ENCODE measurements around the gene ASCL1.

ASCL1 gene

DNA sequence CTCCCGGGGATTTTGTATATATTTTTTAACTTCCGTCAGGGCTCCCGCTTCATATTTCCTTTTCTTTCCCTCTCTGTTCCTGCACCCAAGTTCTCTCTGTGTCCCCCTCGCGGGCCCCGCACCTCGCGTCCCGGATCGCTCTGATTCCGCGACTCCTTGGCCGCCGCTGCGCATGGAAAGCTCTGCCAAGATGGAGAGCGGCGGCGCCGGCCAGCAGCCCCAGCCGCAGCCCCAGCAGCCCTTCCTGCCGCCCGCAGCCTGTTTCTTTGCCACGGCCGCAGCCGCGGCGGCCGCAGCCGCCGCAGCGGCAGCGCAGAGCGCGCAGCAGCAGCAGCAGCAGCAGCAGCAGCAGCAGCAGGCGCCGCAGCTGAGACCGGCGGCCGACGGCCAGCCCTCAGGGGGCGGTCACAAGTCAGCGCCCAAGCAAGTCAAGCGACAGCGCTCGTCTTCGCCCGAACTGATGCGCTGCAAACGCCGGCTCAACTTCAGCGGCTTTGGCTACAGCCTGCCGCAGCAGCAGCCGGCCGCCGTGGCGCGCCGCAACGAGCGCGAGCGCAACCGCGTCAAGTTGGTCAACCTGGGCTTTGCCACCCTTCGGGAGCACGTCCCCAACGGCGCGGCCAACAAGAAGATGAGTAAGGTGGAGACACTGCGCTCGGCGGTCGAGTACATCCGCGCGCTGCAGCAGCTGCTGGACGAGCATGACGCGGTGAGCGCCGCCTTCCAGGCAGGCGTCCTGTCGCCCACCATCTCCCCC lies 777 bp downstream of the ASCL1 start:
- Histone ChIP-seq H3K4me2 (peak overlapping the region; percentile 88 to 99 (median 97)), H3K4me3 (peak overlapping the region; percentile 56 to 73 (median 65))
- TF ChIP-seq Cebpa-rat (IDR thresholded peaks at IDR 0.05), result no peak

DNA sequence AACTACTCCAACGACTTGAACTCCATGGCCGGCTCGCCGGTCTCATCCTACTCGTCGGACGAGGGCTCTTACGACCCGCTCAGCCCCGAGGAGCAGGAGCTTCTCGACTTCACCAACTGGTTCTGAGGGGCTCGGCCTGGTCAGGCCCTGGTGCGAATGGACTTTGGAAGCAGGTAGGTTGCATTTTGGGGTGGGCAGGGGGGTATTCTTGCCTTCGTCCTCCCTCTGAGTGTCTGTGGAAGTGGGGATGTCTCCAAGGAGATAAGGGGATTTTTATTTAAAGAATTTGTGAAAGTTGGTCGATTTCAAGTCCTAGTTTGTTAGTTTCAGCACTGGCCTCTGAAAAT lies 1.3 kb downstream of the ASCL1 start:
- Histone ChIP-seq H3K36me3 (no peaks in the 10 kb centered on the region), H3K4me3 (peak overlapping the region; percentile 56 to 73 (median 65)), H3K9ac (no peak overlapping the region), H3K4me2 (peak overlapping the region; percentile 88 to 99 (median 97)), H3K27me3 (peaks cover 91 to 100% (median 98%) of the 10 kb centered on the region in 11 experiments), H3K27ac (no peak overlapping the region), H4K20me1 (peaks cover 0 to 23% (median 9%) of the 10 kb centered on the region in 11 experiments; a peak in 10 of 22 replicates), H3K4me1 (peaks cover 6 to 20% (median 14%) of the 10 kb centered on the region in 10 experiments; a peak in 16 of 20 replicates), H3K9me3 (replicated peaks in 1 of 11) (peaks cover 4 to 22% (median 11%) of the 10 kb centered on the region in 11 experiments; a peak in 19 of 22 replicates)
- no peak for TF ChIP-seq Cebpa-rat (IDR thresholded peaks at IDR 0.05)

More for the DNA sequence above, 777 bp downstream of the ASCL1 start:
- Histone ChIP-seq H4K20me1 (peaks cover 0 to 23% (median 9%) of the 10 kb centered on the region in 11 experiments; a peak in 10 of 22 replicates), H3K4me1 (peaks cover 6 to 20% (median 14%) of the 10 kb centered on the region in 10 experiments; a peak in 16 of 20 replicates), H3K27ac (no peak overlapping the region), H3K36me3 (no peaks in the 10 kb centered on the region), H3K9me3 (replicated peaks in 1 of 11) (peaks cover 0 to 16% (median 5%) of the 10 kb centered on the region in 11 experiments; a peak in 13 of 22 replicates), H3K9ac (peak overlapping the region; percentile 8 to 65 (median 49); a peak in 17 of 22 replicates), H3K27me3 (peaks cover 91 to 100% (median 98%) of the 10 kb centered on the region in 11 experiments)

DNA sequence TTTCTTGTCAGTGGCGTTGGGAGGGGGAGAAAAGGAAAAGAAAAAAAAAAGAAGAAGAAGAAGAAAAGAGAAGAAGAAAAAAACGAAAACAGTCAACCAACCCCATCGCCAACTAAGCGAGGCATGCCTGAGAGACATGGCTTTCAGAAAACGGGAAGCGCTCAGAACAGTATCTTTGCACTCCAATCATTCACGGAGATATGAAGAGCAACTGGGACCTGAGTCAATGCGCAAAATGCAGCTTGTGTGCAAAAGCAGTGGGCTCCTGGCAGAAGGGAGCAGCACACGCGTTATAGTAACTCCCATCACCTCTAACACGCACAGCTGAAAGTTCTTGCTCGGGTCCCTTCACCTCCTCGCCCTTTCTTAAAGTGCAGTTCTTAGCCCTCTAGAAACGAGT lies 1.9 kb downstream of the ASCL1 start:
- Histone ChIP-seq H3K9me3 (replicated peaks in 1 of 11) (peaks cover 10 to 28% (median 17%) of the 10 kb centered on the region in 11 experiments; a peak in 20 of 22 replicates), H3K4me2 (peak overlapping the region in 1 of 11 experiments; percentile 88; a peak in 1 of 22 replicates), H3K27me3 (peaks cover 88 to 100% (median 98%) of the 10 kb centered on the region in 11 experiments), H3K4me3 (no peak overlapping the region), H3K36me3 (no peaks in the 10 kb centered on the region), H3K9ac (no peak overlapping the region), H3K27ac (no peak overlapping the region), H4K20me1 (peaks cover 0 to 23% (median 9%) of the 10 kb centered on the region in 11 experiments; a peak in 10 of 22 replicates), H3K4me1 (peaks cover 6 to 20% (median 14%) of the 10 kb centered on the region in 10 experiments; a peak in 16 of 20 replicates)
- no peak for TF ChIP-seq Cebpa-rat (IDR thresholded peaks at IDR 0.05)

DNA sequence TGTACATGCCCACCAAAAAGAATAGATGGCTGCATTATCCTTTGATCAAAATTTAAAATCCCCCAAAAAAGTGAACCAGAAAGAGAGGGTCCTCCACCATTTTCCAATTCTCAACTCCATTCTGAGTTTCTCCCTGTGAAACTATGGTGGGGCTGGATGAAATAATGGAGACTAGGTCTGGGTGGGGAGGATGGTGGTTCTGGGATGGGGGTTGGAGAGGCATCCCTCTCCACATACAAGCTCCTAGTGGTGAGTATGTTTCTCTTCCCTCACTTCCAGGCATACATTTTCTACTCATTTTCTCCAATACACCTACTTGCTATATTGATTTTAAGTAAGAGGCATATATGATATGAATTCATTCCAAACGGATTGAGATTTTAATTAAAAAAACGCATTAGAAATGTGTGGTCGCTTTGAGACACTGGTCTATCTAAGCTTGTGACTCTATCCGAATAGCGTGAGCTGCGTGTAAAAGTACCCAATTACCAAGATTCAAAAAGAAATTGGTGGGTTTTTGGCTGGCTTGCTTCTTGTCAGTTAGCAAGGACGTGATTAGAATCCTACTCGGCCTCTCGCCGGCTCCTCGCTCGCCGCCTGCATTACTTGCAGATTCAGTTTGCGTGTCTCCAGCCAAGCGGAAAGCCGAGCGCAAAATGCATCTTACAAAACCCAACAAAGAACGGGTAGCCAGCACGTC lies 3.4 kb downstream of the ASCL1 start:
- no peak for TF ChIP-seq Cebpa-rat (IDR thresholded peaks at IDR 0.05)
- H3K27me3 ChIP-seq, result peaks cover 73 to 100% (median 95%) of the 10 kb centered on the region in 11 experiments
- no peak overlapping the region for H3K4me3 ChIP-seq
- H3K4me2 ChIP-seq, result no peak overlapping the region
- H3K9ac ChIP-seq, result no peak overlapping the region
- H3K36me3 ChIP-seq, result no peaks in the 10 kb centered on the region
- H4K20me1 ChIP-seq, result peaks cover 0 to 23% (median 9%) of the 10 kb centered on the region in 11 experiments; a peak in 10 of 22 replicates
- no peak overlapping the region for H3K27ac ChIP-seq
- H3K9me3 ChIP-seq (replicated peaks in 1 of 11), result peaks cover 17 to 37% (median 29%) of the 10 kb centered on the region in 11 experiments; a peak in 21 of 22 replicates
- peaks cover 6 to 20% (median 14%) of the 10 kb centered on the region in 10 experiments; a peak in 16 of 20 replicates for H3K4me1 ChIP-seq

DNA sequence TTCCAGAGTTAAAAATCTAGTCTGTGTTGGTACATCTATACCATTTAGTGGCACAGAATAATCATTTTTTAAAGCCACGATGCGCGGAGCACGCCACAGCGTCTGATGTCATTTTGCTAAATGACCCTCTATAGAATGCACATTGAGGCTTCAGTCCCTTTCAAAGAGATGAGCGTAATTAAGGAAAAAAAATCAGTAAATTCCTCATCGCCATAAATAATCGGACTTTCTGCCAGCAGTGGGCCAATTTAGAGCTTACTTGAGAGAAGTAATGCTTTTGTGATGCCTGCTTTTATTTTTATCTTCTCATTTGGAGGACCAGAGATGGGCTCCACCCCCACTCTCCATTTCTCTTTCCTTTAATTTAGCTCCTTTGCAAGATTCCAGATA lies 4.0 kb downstream of the ASCL1 start:
- Histone ChIP-seq H3K27me3 (peaks cover 68 to 100% (median 93%) of the 10 kb centered on the region in 11 experiments), H3K36me3 (no peaks in the 10 kb centered on the region), H3K4me2 (no peak overlapping the region), H3K9ac (no peak overlapping the region), H4K20me1 (peaks cover 0 to 23% (median 9%) of the 10 kb centered on the region in 11 experiments; a peak in 10 of 22 replicates), H3K4me3 (no peak overlapping the region), H3K4me1 (peaks cover 6 to 17% (median 14%) of the 10 kb centered on the region in 10 experiments; a peak in 16 of 20 replicates), H3K27ac (no peak overlapping the region), H3K9me3 (replicated peaks in 1 of 11) (peaks cover 18 to 38% (median 29%) of the 10 kb centered on the region in 11 experiments; a peak in 21 of 22 replicates)
- TF ChIP-seq Cebpa-rat (IDR thresholded peaks at IDR 0.05), result no peak

DNA sequence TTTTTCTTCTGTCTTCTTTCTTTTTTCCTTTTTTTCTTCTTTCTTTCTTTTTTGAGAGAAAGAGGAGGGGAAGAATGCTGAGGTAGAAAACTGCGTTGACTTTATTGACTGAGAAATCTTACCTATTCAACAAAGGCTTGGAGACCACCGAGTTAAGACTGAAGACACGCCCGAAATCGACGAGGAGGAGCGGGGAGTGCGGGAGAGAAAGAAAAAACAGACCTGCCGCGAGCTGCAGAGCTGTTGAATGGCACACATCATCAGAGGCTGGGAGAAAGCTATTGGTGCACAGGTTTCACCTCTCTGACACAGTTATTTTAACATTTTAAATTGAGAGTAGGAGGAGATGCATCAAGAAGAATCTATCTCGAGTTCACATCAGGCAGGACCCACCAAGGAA lies 5.1 kb downstream of the ASCL1 start:
- peaks cover 18 to 38% (median 29%) of the 10 kb centered on the region in 11 experiments; a peak in 21 of 22 replicates for H3K9me3 ChIP-seq (replicated peaks in 1 of 11)
- peaks cover 0 to 19% (median 9%) of the 10 kb centered on the region in 11 experiments; a peak in 10 of 22 replicates for H4K20me1 ChIP-seq
- no peak overlapping the region for H3K4me2 ChIP-seq
- H3K4me1 ChIP-seq, result peaks cover 0 to 11% (median 8%) of the 10 kb centered on the region in 10 experiments; a peak in 9 of 20 replicates
- no peak for TF ChIP-seq Cebpa-rat (IDR thresholded peaks at IDR 0.05)
- H3K36me3 ChIP-seq, result no peaks in the 10 kb centered on the region
- H3K27me3 ChIP-seq, result peaks cover 60 to 89% (median 85%) of the 10 kb centered on the region in 11 experiments
- no peak overlapping the region for H3K9ac ChIP-seq
- no peak overlapping the region for H3K4me3 ChIP-seq
- no peak overlapping the region for H3K27ac ChIP-seq

DNA sequence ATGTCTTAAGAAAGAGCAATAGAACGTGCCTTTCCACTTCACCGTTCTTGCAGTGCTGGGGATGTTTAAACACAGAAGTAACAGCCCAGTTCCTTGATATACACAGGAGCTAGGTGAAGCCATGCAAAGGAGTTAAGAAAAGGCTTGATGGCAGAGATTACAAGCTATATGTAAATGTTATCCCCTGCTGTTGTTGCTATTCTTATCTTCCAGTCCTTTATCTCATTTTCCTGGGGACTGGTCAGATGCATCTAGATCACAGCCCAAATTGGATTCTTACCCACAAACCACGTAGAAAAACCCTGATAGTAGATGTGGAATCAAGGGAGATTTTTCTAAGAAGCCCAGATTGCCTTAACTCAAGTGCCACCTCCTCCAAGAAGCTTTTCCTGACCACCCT lies 5.5 kb downstream of the ASCL1 start:
- Histone ChIP-seq H3K9ac (no peak overlapping the region), H3K27ac (no peak overlapping the region), H3K27me3 (peaks cover 59 to 85% (median 80%) of the 10 kb centered on the region in 11 experiments), H3K4me1 (peaks cover 0 to 11% (median 8%) of the 10 kb centered on the region in 10 experiments; a peak in 9 of 20 replicates), H4K20me1 (peaks cover 0 to 18% (median 9%) of the 10 kb centered on the region in 11 experiments; a peak in 10 of 22 replicates), H3K36me3 (no peaks in the 10 kb centered on the region), H3K4me2 (no peak overlapping the region), H3K4me3 (no peak overlapping the region), H3K9me3 (replicated peaks in 1 of 11) (peaks cover 18 to 38% (median 29%) of the 10 kb centered on the region in 11 experiments; a peak in 21 of 22 replicates)
- no peak for TF ChIP-seq Cebpa-rat (IDR thresholded peaks at IDR 0.05)

DNA sequence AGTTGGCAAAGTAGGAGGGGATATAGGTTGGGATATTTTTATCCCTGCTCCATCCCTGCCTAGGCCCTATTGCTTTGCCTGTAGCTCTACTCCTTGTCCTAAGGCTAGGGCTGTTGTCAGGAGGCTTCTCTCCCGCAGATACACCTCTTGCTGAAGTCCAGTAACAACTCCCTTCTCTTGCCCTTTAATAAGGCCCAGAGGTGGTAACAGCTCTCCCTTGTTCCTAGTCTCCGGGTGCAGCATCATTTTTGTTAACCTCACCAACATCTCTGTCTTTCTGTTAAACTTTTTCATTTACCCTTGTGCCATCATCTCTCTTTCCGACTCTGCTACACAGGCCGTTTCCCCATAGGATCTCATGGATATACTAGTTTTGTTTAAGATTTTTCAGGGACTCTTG lies 6.3 kb downstream of the ASCL1 start:
- no peak overlapping the region for H3K4me2 ChIP-seq
- H3K27me3 ChIP-seq, result peaks cover 50 to 77% (median 72%) of the 10 kb centered on the region in 11 experiments
- no peaks in the 10 kb centered on the region for H3K36me3 ChIP-seq
- H4K20me1 ChIP-seq, result peaks cover 0 to 10% (median 3%) of the 10 kb centered on the region in 11 experiments; a peak in 8 of 22 replicates
- H3K27ac ChIP-seq, result no peak overlapping the region
- TF ChIP-seq Cebpa-rat (IDR thresholded peaks at IDR 0.05), result no peak
- no peak overlapping the region for H3K4me3 ChIP-seq
- H3K4me1 ChIP-seq, result peaks cover 0 to 4% (median under 1%) of the 10 kb centered on the region in 10 experiments; a peak in 7 of 20 replicates
- H3K9me3 ChIP-seq (replicated peaks in 1 of 11), result peaks cover 18 to 34% (median 27%) of the 10 kb centered on the region in 11 experiments; a peak in 21 of 22 replicates
- H3K9ac ChIP-seq, result no peak overlapping the region

Data from BLaER1 treated with 17β-estradiol and CSF1 and Interleukin-3, amounts not matched to agents 10 nM and 100 nM (cell line).